A549 (cell line): ENCODE measurements around the gene TMEM163. TPM values are rescaled to one million over a fixed set of nuclear protein-coding genes. Genes with fewer than 3 reads are reported as not detected.

Experiments used
- ATAC-seq, 2 experiments: fragments of 200-7000 bp in 1 of 2; fragments of >200 bp in 1 of 2; cut with Nextera tagmentation in 1 of 2; cut with Tn5 transposase in 1 of 2; 3 replicates each; pipeline versions ENCODE4 v1.8.0 to v1.9.1; 2018 to 2020; ENCODE audit warnings: mild to moderate bottlenecking in 1 of 2, moderate library complexity in 1 of 2
- CTCF ChIA-PET: fragments of 300-600 bp; sonication (Branson Sonifier 250); formaldehyde crosslinking; extraction: SDS; loops from one replicate; lab custom pipeline; 2021; ENCODE audit warnings: antibody characterized with exemption, inconsistent platforms; lab: Yijun Ruan, JAX
- POLR2A ChIA-PET: fragments of 350-600 bp; formaldehyde crosslinking; extraction: SDS; loops from one replicate; lab custom pipeline; 2021; ENCODE audit warnings: antibody characterized with exemption, inconsistent platforms; lab: Yijun Ruan, JAX
- DNase-seq, 2 experiments: peaks; one replicate each; pipeline versions ENCODE4 v3.0.0 to v3.0.0-alpha.2; 2011 to 2016; ENCODE audit warnings: low read depth in 1 of 2, low spot score in 1 of 2
- FAIRE-seq: peaks from 2 replicates; lab custom pipeline; 2011; peaks lifted over from hg19 to GRCh38; lab: Jason Lieb, UNC
- H3K27ac ChIP-seq, 2 experiments: fragments of >200 bp; sonication (Bioruptor Twin); formaldehyde crosslinking; 3 replicates each; pipeline ENCODE4 v1.5.1; 2016 to 2017
- H3K4me1 ChIP-seq: fragments of >200 bp; sonication (Bioruptor Twin); formaldehyde crosslinking; 3 replicates; pipeline ENCODE4 v1.6.1; 2016
- H3K4me2 ChIP-seq: fragments of >200 bp; sonication (Bioruptor Twin); formaldehyde crosslinking; 3 replicates; pipeline ENCODE4 v1.6.1; 2016
- H3K4me3 ChIP-seq: fragments of >200 bp; sonication (Bioruptor Twin); formaldehyde crosslinking; 3 replicates; pipeline ENCODE4 v1.5.1; 2016
- H3K9me3 ChIP-seq: fragments of >200 bp; sonication (Bioruptor Twin); formaldehyde crosslinking; 3 replicates; pipeline ENCODE4 v1.6.1; 2016
- BCL3 ChIP-seq: fragments of >200 bp; sonication (Bioruptor Twin); formaldehyde crosslinking; IDR thresholded peaks from 3 replicates; pipeline ENCODE4 v1.6.1; 2016
- BHLHE40 ChIP-seq: IDR thresholded peaks from 2 replicates; pipeline ENCODE4 v1.6.1; 2012; ENCODE audit warnings: low read depth, low read length, inconsistent platforms
- CBX2 ChIP-seq: fragments of 200-600 bp; sonication (generic); IDR thresholded peaks from 2 replicates; pipeline ENCODE4 v1.6.1; 2016; ENCODE audit warnings: low read depth, mild to moderate bottlenecking, borderline replicate concordance
- CBX8 ChIP-seq: fragments of 200-600 bp; sonication (generic); IDR thresholded peaks from 2 replicates; pipeline ENCODE4 v1.6.1; 2016
- CEBPB ChIP-seq, 2 experiments: fragments of >200 bp in 1 of 2; sonication (Bioruptor Twin) in 1 of 2; formaldehyde crosslinking in 1 of 2; IDR thresholded peaks; 2 replicates each; pipeline ENCODE4 v1.6.1; 2012 to 2016
- CHD2 ChIP-seq: fragments of 150-350 bp; IDR thresholded peaks from 2 replicates; pipeline ENCODE4 v1.6.1; 2014; ENCODE audit warnings: low read length; ENCODE audit not compliant: partially characterized antibody
- EHF ChIP-seq: fragments of 250-450 bp; sonication (Bioruptor Pico); IDR thresholded peaks from 2 replicates; pipeline ENCODE4 v1.5.0; 2020; ENCODE audit warnings: mild to moderate bottlenecking
- EP300 ChIP-seq, 2 experiments: fragments of >200 bp; sonication (Bioruptor Twin); formaldehyde crosslinking; IDR thresholded peaks; 2 replicates in 1 of 2; 3 replicates in 1 of 2; pipeline ENCODE4 v1.6.1; 2016 to 2017
- ESRRA ChIP-seq: fragments of 150-350 bp; IDR thresholded peaks from 2 replicates; pipeline ENCODE4 v1.6.1; 2014; ENCODE audit warnings: mild to moderate bottlenecking, low read length, borderline replicate concordance
- FOSB ChIP-seq: fragments of 250-450 bp; sonication (Bioruptor Pico); IDR thresholded peaks from 2 replicates; pipeline ENCODE4 v1.5.0; 2020; ENCODE audit warnings: mild to moderate bottlenecking, moderate library complexity
- FOSL2 ChIP-seq, 2 experiments: fragments of 450-650 bp in 1 of 2; fragments of >200 bp in 1 of 2; sonication (Bioruptor Twin) in 1 of 2; formaldehyde crosslinking; IDR thresholded peaks; 2 replicates each; pipeline versions ENCODE4 v1.5.0 to v1.6.1; 2016 to 2020; ENCODE audit warnings: mild to moderate bottlenecking in 1 of 2, moderate library complexity in 1 of 2
- FOXS1 ChIP-seq: fragments of 250-450 bp; sonication (Bioruptor Pico); IDR thresholded peaks from 2 replicates; pipeline ENCODE4 v1.5.0; 2020; ENCODE audit warnings: mild to moderate bottlenecking, moderate library complexity
- GATA3 ChIP-seq: IDR thresholded peaks from 2 replicates; pipeline ENCODE4 v1.6.1; 2012; ENCODE audit warnings: borderline replicate concordance
- HEYL ChIP-seq: fragments of 250-450 bp; sonication (Bioruptor Pico); IDR thresholded peaks from 2 replicates; pipeline ENCODE4 v1.8.0; 2021; ENCODE audit warnings: mild to moderate bottlenecking, moderate library complexity
- HOXA7 ChIP-seq: fragments of 250-450 bp; sonication (Bioruptor Pico); IDR thresholded peaks from 2 replicates; pipeline ENCODE4 v1.5.0; 2020; ENCODE audit warnings: mild to moderate bottlenecking, moderate library complexity
- HOXB5 ChIP-seq: fragments of 250-450 bp; sonication (Bioruptor Pico); IDR thresholded peaks from 2 replicates; pipeline ENCODE4 v1.5.0; 2020; ENCODE audit warnings: mild to moderate bottlenecking, moderate library complexity
- JUN ChIP-seq, 2 experiments: fragments of >200 bp; sonication (Bioruptor Twin); formaldehyde crosslinking; IDR thresholded peaks; 2 replicates in 1 of 2; 3 replicates in 1 of 2; pipeline ENCODE4 v1.6.1; 2016 to 2017
- JUNB ChIP-seq: fragments of >200 bp; sonication (Bioruptor Twin); formaldehyde crosslinking; IDR thresholded peaks from 2 replicates; pipeline ENCODE4 v1.6.1; 2016
- KDM1A ChIP-seq: fragments of 200-600 bp; sonication (generic); IDR thresholded peaks from 2 replicates; pipeline ENCODE4 v1.6.1; 2016; ENCODE audit warnings: low read depth, mild to moderate bottlenecking
- MAFK ChIP-seq: fragments of 450-650 bp; IDR thresholded peaks from 2 replicates; pipeline ENCODE4 v1.6.1; 2014; ENCODE audit not compliant: partially characterized antibody
- MAX ChIP-seq: IDR thresholded peaks from 2 replicates; pipeline ENCODE4 v1.6.1; 2012
- NFE2L2 ChIP-seq: fragments of 150-350 bp; conservative IDR thresholded peaks from 2 replicates; pipeline ENCODE4 v1.6.1; 2014; ENCODE audit warnings: low read length
- PHF8 ChIP-seq: fragments of 200-600 bp; sonication (generic); IDR thresholded peaks from 2 replicates; pipeline ENCODE4 v1.6.1; 2016; ENCODE audit warnings: low read depth, mild to moderate bottlenecking, antibody characterized with exemption, moderate library complexity, borderline replicate concordance
- RFX5 ChIP-seq: fragments of 450-650 bp; IDR thresholded peaks from 2 replicates; pipeline ENCODE4 v1.7.1; 2014; ENCODE audit warnings: antibody characterized with exemption, mild to moderate bottlenecking, moderate library complexity
- SMC3 ChIP-seq: fragments of >200 bp; sonication (Bioruptor Twin); formaldehyde crosslinking; IDR thresholded peaks from 3 replicates; pipeline ENCODE4 v1.6.1; 2018; ENCODE audit warnings: inconsistent platforms
- TFCP2L1 ChIP-seq: fragments of 250-450 bp; sonication (Bioruptor Pico); IDR thresholded peaks from 2 replicates; pipeline ENCODE4 v1.5.0; 2021; ENCODE audit warnings: mild to moderate bottlenecking
- TP53 ChIP-seq: fragments of 250-450 bp; sonication (Bioruptor Pico); IDR thresholded peaks from 2 replicates; pipeline ENCODE4 v1.5.0; 2021; ENCODE audit warnings: mild to moderate bottlenecking, moderate library complexity
- ZNF302 ChIP-seq: fragments of 250-450 bp; sonication (Bioruptor Pico); IDR thresholded peaks from 2 replicates; pipeline ENCODE4 v1.9.0; 2021; ENCODE audit warnings: inconsistent platforms, mild to moderate bottlenecking, moderate library complexity
- WGBS: methylation state at CpG from one replicate; pipeline ENCODE4 v1.1.6; 2017; ENCODE audit errors: missing lambda C conversion rate; 5-methylcytosine and 5-hydroxymethylcytosine counted together
- polyA plus RNA-seq, 4 experiments: library from polyadenylated mRNA; depleted of rRNA in 3 of 4; stranded (reverse); fragments of >200 nt; fragmentation: RNase III in 1 of 4; extraction: RNeasy Plus Mini Kit Qiagen cat#74134 plus additional on column Dnase treatment in 1 of 4; gene quantifications; 2 replicates in 3 of 4; 3 replicates in 1 of 4; pipeline ENCODE4 v1.2.3, GENCODE V29; 2011 to 2017

The TMEM163 gene
- polyA plus RNA-seq, 2 of the 4 experiments (the other 2 are of a cell fraction) = not detected

- no peak for TF ChIP-seq PHF8
These were observed 186.3 kb downstream of the TMEM163 start (continued) for GRCh38 chr2:134532537-134532936.

DNA sequence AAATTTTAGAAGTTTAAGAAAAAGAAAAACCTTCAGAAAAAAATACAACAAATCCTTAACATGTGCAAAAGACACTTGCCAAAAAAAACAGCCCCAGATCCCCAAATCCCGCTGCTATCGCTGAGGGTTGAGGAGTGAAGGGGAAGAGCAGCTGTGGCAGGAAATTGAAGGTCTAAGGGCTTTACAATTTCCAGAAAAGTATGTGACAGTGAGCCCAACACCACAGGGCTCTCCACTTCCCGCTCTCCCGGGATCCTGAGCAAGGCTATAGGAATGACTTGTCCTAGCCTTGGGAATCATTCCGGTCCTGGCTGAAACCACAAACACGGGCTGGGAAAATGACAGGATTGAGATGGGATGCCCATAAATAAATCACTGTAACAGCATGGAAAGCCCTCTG, 191.4 kb downstream of the TMEM163 start:
- Histone ChIP-seq H3K9me3 (no peaks in the 10 kb centered on the region), H3K4me2 (no peak overlapping the region), H3K27ac (no peak overlapping the region), H3K4me3 (no peak overlapping the region), H3K4me1 (no peaks in the 10 kb centered on the region)
- ATAC-seq = no peak
- WGBS = 71% methylated on average over 6 of the region's 6 CpGs
- FAIRE-seq = no peak
- CTCF ChIA-PET = no interaction called here
- POLR2A ChIA-PET = no interaction called here
- TF ChIP-seq HOXB5 (no peak), JUNB (no peak), HOXA7 (CRISPR knock-in tag) (no peak), HEYL (no peak), CBX8 (no peak), GATA3 (no peak), EP300 (IDR thresholded peaks at IDR 0.05) (no peak), MAX (no peak), KDM1A (no peak), CEBPB (IDR thresholded peaks at IDR 0.05) (no peak), SMC3 (no peak), PHF8 (no peak), ZNF302 (CRISPR knock-in tag) (no peak)
- DNase-seq = no peak

DNA sequence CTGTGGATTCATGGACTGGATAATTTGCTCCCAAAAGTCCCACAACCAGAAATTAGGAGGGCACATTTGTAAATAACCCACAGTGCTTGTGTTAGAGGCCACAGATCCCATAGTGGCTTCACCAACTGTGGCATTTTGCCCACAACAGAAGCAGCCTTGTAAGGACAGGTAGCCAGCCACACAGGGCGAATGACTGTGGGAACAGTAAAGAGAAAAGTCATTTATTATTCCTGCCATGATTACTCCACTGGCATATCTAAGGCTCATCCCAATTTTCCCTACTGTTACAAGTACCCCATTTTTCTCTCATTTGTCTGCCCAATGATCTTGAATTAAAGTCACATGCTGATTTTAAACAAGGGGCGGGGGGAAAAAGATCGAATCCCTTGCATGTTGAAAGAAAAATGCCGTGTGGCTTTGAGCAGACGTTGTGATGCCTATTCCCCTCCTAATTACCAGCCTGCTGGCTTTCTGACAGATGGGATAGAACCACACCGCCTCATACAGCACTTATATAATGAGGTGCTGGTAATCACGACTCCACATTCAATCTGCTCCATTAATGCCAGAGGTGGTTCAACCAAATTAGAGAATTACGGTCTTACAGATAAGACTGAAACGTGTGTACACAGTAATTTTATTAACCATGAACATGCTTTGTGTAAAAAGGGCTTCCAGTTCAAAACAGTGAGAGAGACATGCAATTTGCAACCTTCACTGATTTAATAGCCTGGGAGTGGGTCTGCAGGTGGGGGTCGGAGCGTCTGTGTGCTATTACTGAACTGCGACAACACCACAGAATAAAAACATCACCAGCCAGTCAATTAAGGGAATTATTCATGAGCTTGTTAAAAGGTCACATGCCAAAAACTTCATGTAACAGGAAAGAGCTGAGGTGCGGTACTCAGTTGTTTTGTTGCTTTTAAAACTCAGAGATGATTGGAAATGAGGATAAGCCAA, 196.0 kb downstream of the TMEM163 start:
- H3K9me3 ChIP-seq = no peaks in the 10 kb centered on the region
- ChIA-PET CTCF (no interaction called here), POLR2A (no interaction called here)
- FAIRE-seq (no peak), ATAC-seq (no peak), DNase-seq (no peak)
- no peaks in the 10 kb centered on the region for H3K4me1 ChIP-seq
- no peak for TF ChIP-seq MAFK
- no peak for TF ChIP-seq SMC3
- no peak for TF ChIP-seq HOXA7 (CRISPR knock-in tag)
- no peak for TF ChIP-seq GATA3
- no peak for TF ChIP-seq CBX8
- no peak for TF ChIP-seq CHD2
- no peak for TF ChIP-seq JUN (IDR thresholded peaks at IDR 0.05)
- no peak for TF ChIP-seq RFX5
- TF ChIP-seq ESRRA = no peak
- H3K4me2 ChIP-seq = no peak overlapping the region
- H3K4me3 ChIP-seq = no peak overlapping the region
- 22% methylated on average over 13 of the region's 13 CpGs for WGBS
- no peak overlapping the region for H3K27ac ChIP-seq

DNA sequence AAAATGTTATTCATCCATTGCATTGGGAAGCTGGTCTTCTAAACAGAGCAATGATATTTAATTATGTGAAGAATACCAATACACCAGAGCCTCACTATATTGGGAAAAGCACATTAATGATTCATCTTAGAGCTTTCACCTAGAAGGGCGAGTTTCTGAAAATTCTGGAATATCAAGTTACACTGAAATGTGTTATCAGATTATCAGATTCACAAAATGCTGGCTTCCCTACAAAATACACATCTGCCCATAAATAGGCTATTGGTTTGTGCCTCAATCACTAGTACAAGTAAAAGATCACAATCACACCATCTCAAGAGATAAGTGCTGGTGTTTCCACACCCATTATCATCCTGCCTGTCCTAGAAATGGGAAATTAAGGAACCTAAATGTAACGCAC, 200.7 kb downstream of the TMEM163 start:
- DNase-seq = no peak
- no peak overlapping the region for H3K4me2 ChIP-seq
- TF ChIP-seq KDM1A (no peak), BHLHE40 (no peak), FOSL2 (IDR thresholded peaks at IDR 0.05) (no peak), FOSL2 (CRISPR knock-in tag; IDR thresholded peaks at IDR 0.05) (no peak), NFE2L2 (no peak), ZNF302 (CRISPR knock-in tag) (no peak), EP300 (IDR thresholded peaks at IDR 0.05) (no peak), TP53 (CRISPR knock-in tag) (no peak), FOSB (no peak), FOXS1 (CRISPR knock-in tag) (no peak), MAX (no peak), HOXA7 (CRISPR knock-in tag) (no peak), RFX5 (no peak), EHF (no peak), CBX2 (no peak), TFCP2L1 (no peak), BCL3 (no peak)
- TF ChIP-seq, all 56 proteins: peak for 0
- WGBS = 40% methylated on average over 2 of the region's 2 CpGs
- FAIRE-seq (no peak), ATAC-seq (no peak)
- ChIA-PET POLR2A (no interaction called here), CTCF (no interaction called here)
- Histone ChIP-seq H3K4me3 (no peak overlapping the region), H3K9me3 (no peaks in the 10 kb centered on the region), H3K4me1 (no peaks in the 10 kb centered on the region), H3K27ac (no peak overlapping the region)
